GM10266 (cell line): ENCODE measurements around the gene CCDC116.

Source experiments
- DNase-seq: peaks from one replicate; pipeline ENCODE4 v3.0.0; 2012; ENCODE audit errors: extremely low spot score
- CTCF ChIP-seq: IDR thresholded peaks from 2 replicates; pipeline ENCODE4 v1.5.1; 2012; ENCODE audit warnings: mild to moderate bottlenecking, low read depth; ENCODE audit not compliant: control insufficient read depth, insufficient read depth; ENCODE audit errors: missing control alignments

CCDC116 gene

GRCh38 chr22:21623648-21623970 lies 9.0 kb upstream of the CCDC116 start:
- DNase-seq: no peak
- no peak for TF ChIP-seq CTCF

GRCh38 chr22:21624120-21624879 lies 8.3 kb upstream of the CCDC116 start:
- TF ChIP-seq CTCF: peak; percentile 49
- no peak for DNase-seq

GRCh38 chr22:21624880-21625791 lies 7.4 kb upstream of the CCDC116 start:
- no peak for DNase-seq
- TF ChIP-seq CTCF: no peak

- no peak for TF ChIP-seq CTCF
- no peak for DNase-seq
Observed at GRCh38 chr22:21626073-21626734, 6.4 kb upstream of the CCDC116 start.

GRCh38 chr22:21626735-21627469 lies 5.7 kb upstream of the CCDC116 start:
- no peak for DNase-seq
- TF ChIP-seq CTCF: no peak

- no peak for DNase-seq
- TF ChIP-seq CTCF: no peak
Observed at GRCh38 chr22:21628386-21629254, 3.9 kb upstream of the CCDC116 start.
